ENCODE measurements around the gene PSMC3.

The PSMC3 gene

DNA sequence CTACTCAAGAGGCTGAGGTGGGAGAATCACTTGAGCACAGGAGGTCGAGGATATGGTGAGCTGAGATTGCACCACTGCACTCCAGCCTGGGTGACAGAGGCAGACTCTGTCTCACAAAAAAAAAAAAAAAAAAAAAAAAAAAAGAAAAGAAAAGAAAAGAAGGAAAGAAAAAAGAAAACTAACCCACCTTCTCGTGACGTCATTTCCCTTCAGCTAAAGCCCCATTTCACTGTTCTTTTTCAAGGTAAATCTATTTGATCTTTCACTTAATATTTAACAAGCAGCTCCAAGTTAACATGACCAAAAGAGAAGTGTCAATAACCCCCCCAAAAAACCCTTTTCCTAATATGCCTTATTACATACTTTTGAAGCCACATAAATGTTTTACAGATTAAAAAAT lies 17.6 kb upstream of the PSMC3 start:
- Histone ChIP-seq H3K23ac (ENCODE audit: low read depth, low read length, poor library complexity) (no peak overlapping the region), H3K36me3 (replicated peaks in 1 of 2; ENCODE audit: control insufficient read depth in 2 of 2, insufficient read depth in 2 of 2, low read length in 2 of 2) (no peaks in the 10 kb centered on the region), H3K4me1 (ENCODE audit: control insufficient read depth in 2 of 2, insufficient read depth in 1 of 2, low read depth in 1 of 2, low read length in 2 of 2) (no peaks in the 10 kb centered on the region), H2AK5ac (ENCODE audit: low read depth, low read length) (no peak overlapping the region), H3K4me3 (ENCODE audit: low read length in 2 of 2) (no peak overlapping the region), H2BK15ac (ENCODE audit: low read length) (no peak overlapping the region), H2AFZ (ENCODE audit: low read length) (no peak overlapping the region), H3K4ac (ENCODE audit: low read length) (no peak overlapping the region), H3K9me3 (replicated peaks in 1 of 2; ENCODE audit: control insufficient read depth in 2 of 2, insufficient read depth in 1 of 2, low read depth in 1 of 2, low read length in 2 of 2) (no peaks in the 10 kb centered on the region), H3K18ac (ENCODE audit: low read length) (no peak overlapping the region), H2BK120ac (ENCODE audit: low read depth, low read length) (no peak overlapping the region), H3K4me2 (ENCODE audit: insufficient read depth, low read length, poor library complexity, severe bottlenecking) (no peak overlapping the region), H4K8ac (ENCODE audit: low read depth, low read length) (no peak overlapping the region), H3K9ac (ENCODE audit: low read depth, low read length, poor library complexity) (no peak overlapping the region), H2BK5ac (ENCODE audit: low read length) (no peak overlapping the region), H3K14ac (ENCODE audit: low read length) (no peak overlapping the region), H3K27ac (replicated peaks; ENCODE audit: low read length) (no peak overlapping the region), H4K91ac (ENCODE audit: low read depth, low read length, poor library complexity) (no peak overlapping the region), H2BK12ac (ENCODE audit: low read length) (no peak overlapping the region), H3K79me1 (ENCODE audit: low read depth, low read length) (no peaks in the 10 kb centered on the region), H3K27me3 (ENCODE audit: control insufficient read depth in 3 of 3, insufficient read depth in 3 of 3, low read depth in 1 of 3, low read length in 3 of 3) (peaks cover 0 to 5% (median 0%) of the 10 kb centered on the region in 3 experiments)
- no peak for DNase-seq (ENCODE audit: low spot score)
- WGBS, 2 donors (ENCODE audit: extremely low coverage in 2 of 2, insufficient read length in 2 of 2, insufficient replicate concordance in 1 of 2): no CpG with 5 or more reads among the region's 3 CpGs

DNA sequence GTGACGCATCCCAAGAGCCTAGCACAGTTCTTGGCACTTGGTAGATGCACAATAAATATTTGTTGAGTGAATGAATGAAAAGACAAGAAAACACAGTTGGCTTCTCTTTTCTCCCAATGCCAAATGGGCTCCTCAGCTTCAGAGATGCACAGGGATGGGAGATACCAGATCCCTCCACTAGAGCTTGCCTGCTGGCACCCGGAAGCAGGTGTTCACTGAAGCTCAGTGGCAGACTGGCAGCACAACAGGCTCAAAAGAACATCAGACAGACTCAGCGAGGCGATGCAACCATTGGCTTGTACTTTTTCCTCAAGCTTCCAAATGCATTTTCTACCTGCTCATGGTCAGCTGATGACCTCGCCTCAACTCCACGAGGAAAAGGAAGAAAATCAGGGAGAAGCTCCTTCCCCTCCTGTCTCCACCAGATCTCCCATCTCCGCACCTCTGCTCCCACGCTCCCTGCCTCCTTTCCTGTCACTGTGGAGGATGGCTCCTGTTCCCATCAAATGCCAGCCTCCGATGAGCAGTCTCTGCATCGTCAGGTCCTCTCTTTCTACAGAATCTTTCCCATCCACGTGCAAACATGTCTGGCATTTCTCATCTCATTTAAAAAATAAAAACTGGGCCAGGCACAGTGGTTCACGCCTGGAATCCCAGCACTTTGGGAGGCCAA lies 16.9 kb upstream of the PSMC3 start:
- WGBS, 2 donors (ENCODE audit: extremely low coverage in 2 of 2, insufficient read length in 2 of 2, insufficient replicate concordance in 1 of 2): no CpG with 5 or more reads among the region's 12 CpGs
- no peaks in the 10 kb centered on the region for H3K79me1 ChIP-seq (ENCODE audit: low read depth, low read length)
- H3K23ac ChIP-seq (ENCODE audit: low read depth, low read length, poor library complexity): no peak overlapping the region
- H3K27ac ChIP-seq (replicated peaks; ENCODE audit: low read length): no peak overlapping the region
- no peak overlapping the region for H3K18ac ChIP-seq (ENCODE audit: low read length)
- H2BK5ac ChIP-seq (ENCODE audit: low read length): no peak overlapping the region
- peaks cover 0 to 5% (median 0%) of the 10 kb centered on the region in 3 experiments for H3K27me3 ChIP-seq (ENCODE audit: control insufficient read depth in 3 of 3, insufficient read depth in 3 of 3, low read depth in 1 of 3, low read length in 3 of 3)
- no peak overlapping the region for H3K14ac ChIP-seq (ENCODE audit: low read length)
- H3K4me1 ChIP-seq (ENCODE audit: control insufficient read depth in 2 of 2, insufficient read depth in 1 of 2, low read depth in 1 of 2, low read length in 2 of 2): peaks cover 0 to under 1% of the 10 kb centered on the region in 2 donors
- H3K9ac ChIP-seq (ENCODE audit: low read depth, low read length, poor library complexity): no peak overlapping the region
- no peak overlapping the region for H2BK12ac ChIP-seq (ENCODE audit: low read length)
- no peak overlapping the region for H2BK15ac ChIP-seq (ENCODE audit: low read length)
- H3K4me3 ChIP-seq (ENCODE audit: low read length in 2 of 2): no peak overlapping the region
- DNase-seq (ENCODE audit: low spot score): no peak
- no peak overlapping the region for H2AFZ ChIP-seq (ENCODE audit: low read length)
- no peaks in the 10 kb centered on the region for H3K36me3 ChIP-seq (replicated peaks in 1 of 2; ENCODE audit: control insufficient read depth in 2 of 2, insufficient read depth in 2 of 2, low read length in 2 of 2)
- H2BK120ac ChIP-seq (ENCODE audit: low read depth, low read length): no peak overlapping the region
- H3K9me3 ChIP-seq (replicated peaks in 1 of 2; ENCODE audit: control insufficient read depth in 2 of 2, insufficient read depth in 1 of 2, low read depth in 1 of 2, low read length in 2 of 2): no peaks in the 10 kb centered on the region
- no peak overlapping the region for H3K4me2 ChIP-seq (ENCODE audit: insufficient read depth, low read length, poor library complexity, severe bottlenecking)
- no peak overlapping the region for H2AK5ac ChIP-seq (ENCODE audit: low read depth, low read length)
- H4K8ac ChIP-seq (ENCODE audit: low read depth, low read length): no peak overlapping the region
- no peak overlapping the region for H3K4ac ChIP-seq (ENCODE audit: low read length)
- no peak overlapping the region for H4K91ac ChIP-seq (ENCODE audit: low read depth, low read length, poor library complexity)

DNA sequence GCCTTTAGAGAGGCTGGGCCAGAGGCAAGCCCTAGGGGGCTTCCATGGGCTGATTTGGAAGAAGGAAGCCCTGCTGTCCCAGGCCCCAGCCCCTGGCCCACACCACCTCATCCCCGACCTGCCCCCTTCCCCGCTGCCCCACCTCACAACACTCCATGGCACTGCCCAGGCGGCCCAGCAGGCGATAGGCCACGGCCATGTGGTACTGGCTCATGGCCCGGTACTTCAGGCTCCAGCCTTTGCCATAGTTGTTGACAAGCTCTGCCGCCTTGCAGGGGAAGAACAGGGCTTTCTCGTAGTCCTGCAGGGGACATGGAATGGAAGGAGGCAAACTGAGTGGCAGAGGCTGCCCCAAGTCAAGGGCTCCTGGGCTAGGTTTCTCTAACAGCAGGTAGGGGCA lies 16.3 kb upstream of the PSMC3 start:
- no peaks in the 10 kb centered on the region for H3K79me1 ChIP-seq (ENCODE audit: low read depth, low read length)
- H4K91ac ChIP-seq (ENCODE audit: low read depth, low read length, poor library complexity): no peak overlapping the region
- H2BK120ac ChIP-seq (ENCODE audit: low read depth, low read length): no peak overlapping the region
- no peak overlapping the region for H3K4me3 ChIP-seq (ENCODE audit: low read length in 2 of 2)
- H3K18ac ChIP-seq (ENCODE audit: low read length): peak overlapping the region; percentile 13
- no peak overlapping the region for H2AFZ ChIP-seq (ENCODE audit: low read length)
- DNase-seq (ENCODE audit: low spot score): no peak
- H4K8ac ChIP-seq (ENCODE audit: low read depth, low read length): no peak overlapping the region
- peaks cover 2 to 7% of the 10 kb centered on the region in 2 donors for H3K4me1 ChIP-seq (ENCODE audit: control insufficient read depth in 2 of 2, insufficient read depth in 1 of 2, low read depth in 1 of 2, low read length in 2 of 2)
- H3K14ac ChIP-seq (ENCODE audit: low read length): no peak overlapping the region
- H2BK12ac ChIP-seq (ENCODE audit: low read length): no peak overlapping the region
- peaks cover 0 to 5% (median 0%) of the 10 kb centered on the region in 3 experiments for H3K27me3 ChIP-seq (ENCODE audit: control insufficient read depth in 3 of 3, insufficient read depth in 3 of 3, low read depth in 1 of 3, low read length in 3 of 3)
- no peak overlapping the region for H2BK15ac ChIP-seq (ENCODE audit: low read length)
- H3K23ac ChIP-seq (ENCODE audit: low read depth, low read length, poor library complexity): no peak overlapping the region
- no peak overlapping the region for H3K4me2 ChIP-seq (ENCODE audit: insufficient read depth, low read length, poor library complexity, severe bottlenecking)
- H3K9me3 ChIP-seq (replicated peaks in 1 of 2; ENCODE audit: control insufficient read depth in 2 of 2, insufficient read depth in 1 of 2, low read depth in 1 of 2, low read length in 2 of 2): no peaks in the 10 kb centered on the region
- H3K4ac ChIP-seq (ENCODE audit: low read length): no peak overlapping the region
- no peak overlapping the region for H2BK5ac ChIP-seq (ENCODE audit: low read length)
- no CpG with 5 or more reads among the region's 8 CpGs for WGBS, 2 donors (ENCODE audit: extremely low coverage in 2 of 2, insufficient read length in 2 of 2, insufficient replicate concordance in 1 of 2)
- H3K9ac ChIP-seq (ENCODE audit: low read depth, low read length, poor library complexity): no peak overlapping the region
- no peak overlapping the region for H3K27ac ChIP-seq (replicated peaks; ENCODE audit: low read length)
- no peak overlapping the region for H2AK5ac ChIP-seq (ENCODE audit: low read depth, low read length)
- no peaks in the 10 kb centered on the region for H3K36me3 ChIP-seq (replicated peaks in 1 of 2; ENCODE audit: control insufficient read depth in 2 of 2, insufficient read depth in 2 of 2, low read length in 2 of 2)

DNA sequence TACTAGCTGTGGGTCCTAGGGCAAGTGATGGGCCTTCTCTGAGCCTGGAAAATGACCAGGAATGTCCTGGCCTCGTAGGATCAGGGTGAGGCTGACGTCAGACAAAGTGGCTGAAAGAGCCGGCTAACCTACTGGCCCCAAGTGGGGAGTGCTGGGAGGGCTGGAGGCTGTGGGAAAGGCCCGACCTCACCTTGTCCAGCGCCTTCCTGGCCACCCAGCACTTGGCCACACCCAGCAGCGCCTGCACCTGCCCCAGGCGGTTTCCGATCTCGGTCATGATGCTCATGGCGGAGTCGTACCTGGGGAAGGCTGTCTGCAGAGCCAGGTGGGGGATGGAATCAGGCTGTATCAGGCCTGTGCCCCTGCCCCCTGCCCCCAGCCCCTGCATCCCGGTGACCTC lies 15.2 kb upstream of the PSMC3 start:
- no peaks in the 10 kb centered on the region for H3K79me1 ChIP-seq (ENCODE audit: low read depth, low read length)
- no peak overlapping the region for H2BK15ac ChIP-seq (ENCODE audit: low read length)
- peaks cover 2 to 9% of the 10 kb centered on the region in 2 donors for H3K4me1 ChIP-seq (ENCODE audit: control insufficient read depth in 2 of 2, insufficient read depth in 1 of 2, low read depth in 1 of 2, low read length in 2 of 2)
- H3K18ac ChIP-seq (ENCODE audit: low read length): peak overlapping the region; percentile 44
- H3K4me3 ChIP-seq (ENCODE audit: low read length in 2 of 2): no peak overlapping the region
- no peak overlapping the region for H3K9ac ChIP-seq (ENCODE audit: low read depth, low read length, poor library complexity)
- DNase-seq (ENCODE audit: low spot score): no peak
- no peak overlapping the region for H3K27ac ChIP-seq (replicated peaks; ENCODE audit: low read length)
- no peak overlapping the region for H3K23ac ChIP-seq (ENCODE audit: low read depth, low read length, poor library complexity)
- no peaks in the 10 kb centered on the region for H3K36me3 ChIP-seq (replicated peaks in 1 of 2; ENCODE audit: control insufficient read depth in 2 of 2, insufficient read depth in 2 of 2, low read length in 2 of 2)
- H2AFZ ChIP-seq (ENCODE audit: low read length): no peak overlapping the region
- H2BK5ac ChIP-seq (ENCODE audit: low read length): no peak overlapping the region
- H3K4ac ChIP-seq (ENCODE audit: low read length): no peak overlapping the region
- peaks cover 0 to 5% (median 0%) of the 10 kb centered on the region in 3 experiments for H3K27me3 ChIP-seq (ENCODE audit: control insufficient read depth in 3 of 3, insufficient read depth in 3 of 3, low read depth in 1 of 3, low read length in 3 of 3)
- peak overlapping the region; percentile 43 for H2AK5ac ChIP-seq (ENCODE audit: low read depth, low read length)
- H4K8ac ChIP-seq (ENCODE audit: low read depth, low read length): no peak overlapping the region
- no peak overlapping the region for H3K14ac ChIP-seq (ENCODE audit: low read length)
- WGBS, 2 donors (ENCODE audit: extremely low coverage in 2 of 2, insufficient read length in 2 of 2, insufficient replicate concordance in 1 of 2): no CpG with 5 or more reads among the region's 12 CpGs
- H4K91ac ChIP-seq (ENCODE audit: low read depth, low read length, poor library complexity): no peak overlapping the region
- no peak overlapping the region for H3K4me2 ChIP-seq (ENCODE audit: insufficient read depth, low read length, poor library complexity, severe bottlenecking)
- no peaks in the 10 kb centered on the region for H3K9me3 ChIP-seq (replicated peaks in 1 of 2; ENCODE audit: control insufficient read depth in 2 of 2, insufficient read depth in 1 of 2, low read depth in 1 of 2, low read length in 2 of 2)
- H2BK120ac ChIP-seq (ENCODE audit: low read depth, low read length): no peak overlapping the region
- no peak overlapping the region for H2BK12ac ChIP-seq (ENCODE audit: low read length)
